Neural cell (in vitro differentiated cells): Measurements from ENCODE around the gene CLNK. TPM values are rescaled to one million over a fixed set of nuclear protein-coding genes. Genes with fewer than 3 reads are reported as not detected.

ENCODE experiments used
- H2AFZ ChIP-seq: fragments of 200-600, 300-800 bp; sonication (generic), shearing (Covaris generic); 2 replicates; pipeline ENCODE4 v1.6.0; 2014; ENCODE audit warnings: low read depth, mild to moderate bottlenecking, antibody characterized with exemption, low read length, moderate library complexity
- H3F3A ChIP-seq: fragments of 200-600 bp; shearing (Covaris generic); 2 replicates; pipeline ENCODE4 v1.6.1; 2016; ENCODE audit warnings: mild to moderate bottlenecking, moderate library complexity, mixed read lengths, antibody characterized with exemption, low read length; ENCODE audit not compliant: insufficient read depth, poor library complexity, severe bottlenecking
- H3K27ac ChIP-seq: fragments of 200-600, 300-800 bp; sonication (generic), shearing (Covaris generic); 2 replicates; pipeline ENCODE4 v1.5.1; 2014; ENCODE audit warnings: mild to moderate bottlenecking, low read length, moderate library complexity
- H3K27me3 ChIP-seq: fragments of 300-800, 200-600 bp; sonication (generic), shearing (Covaris generic); 2 replicates; pipeline ENCODE4 v1.6.0; 2014; ENCODE audit warnings: mild to moderate bottlenecking, low read depth, low read length, moderate library complexity; ENCODE audit not compliant: insufficient read depth
- H3K36me3 ChIP-seq: fragments of 300-800, 200-600 bp; sonication (generic), shearing (Covaris generic); 2 replicates; pipeline ENCODE4 v1.5.1; 2014; ENCODE audit warnings: mild to moderate bottlenecking, antibody characterized with exemption, low read length, moderate library complexity; ENCODE audit not compliant: insufficient read depth
- H3K4me2 ChIP-seq: fragments of 300-800, 200-600 bp; sonication (generic), shearing (Covaris generic); 2 replicates; pipeline ENCODE4 v1.6.0; 2014; ENCODE audit warnings: mild to moderate bottlenecking, low read length
- H3K4me3 ChIP-seq: fragments of 300-800, 200-600 bp; sonication (generic), shearing (Covaris generic); 2 replicates; pipeline ENCODE4 v1.5.1; 2014; ENCODE audit warnings: mild to moderate bottlenecking, low read length, moderate library complexity
- H3K79me2 ChIP-seq: fragments of 200-600 bp; shearing (Covaris generic); replicated peaks from 2 replicates; pipeline ENCODE4 v1.6.0; 2014; ENCODE audit warnings: mild to moderate bottlenecking, low read length, moderate library complexity; ENCODE audit not compliant: insufficient read depth
- H3K9ac ChIP-seq: fragments of 300-800, 200-600 bp; sonication (generic), shearing (Covaris generic); 2 replicates; pipeline ENCODE4 v1.6.1; 2016; ENCODE audit warnings: mild to moderate bottlenecking, low read length, mixed read lengths
- H3K9me2 ChIP-seq: fragments of 200-600 bp; shearing (Covaris generic); 2 replicates; pipeline ENCODE4 v1.6.1; 2016; ENCODE audit warnings: mild to moderate bottlenecking, low read length, mixed read lengths; ENCODE audit not compliant: insufficient read depth
- H3K9me3 ChIP-seq: fragments of 200-600, 300-800 bp; sonication (generic), shearing (Covaris generic); 2 replicates; pipeline ENCODE4 v1.6.1; 2016; ENCODE audit warnings: mild to moderate bottlenecking, mixed run types, low read length, moderate library complexity, mixed read lengths
- H4K20me1 ChIP-seq: fragments of 200-600 bp; shearing (Covaris generic); 2 replicates; pipeline ENCODE4 v1.6.1; 2016; ENCODE audit warnings: mild to moderate bottlenecking, mixed run types; ENCODE audit not compliant: insufficient read depth
- EP300 ChIP-seq: fragments of 450-650 bp; conservative IDR thresholded peaks from 2 replicates; pipeline ENCODE4 v1.6.1; 2014; ENCODE audit warnings: antibody characterized with exemption, mild to moderate bottlenecking, moderate library complexity; ENCODE audit not compliant: poor library complexity, severe bottlenecking
- EZH2 ChIP-seq: fragments of 200-600, 300-800 bp; shearing (Covaris generic), sonication (generic); IDR thresholded peaks from 2 replicates; pipeline ENCODE4 v1.6.1; 2014; ENCODE audit warnings: antibody characterized with exemption, low read length, borderline replicate concordance, mild to moderate bottlenecking; ENCODE audit not compliant: insufficient read depth, poor library complexity, severe bottlenecking
- MXI1 ChIP-seq: fragments of 450-650 bp; conservative IDR thresholded peaks from 2 replicates; pipeline ENCODE4 v1.6.1; 2014; ENCODE audit warnings: antibody characterized with exemption, mild to moderate bottlenecking; ENCODE audit not compliant: poor library complexity, severe bottlenecking
- POLR2AphosphoS5 ChIP-seq: IDR thresholded peaks from 2 replicates; pipeline ENCODE4 v1.6.1; 2012
- RAD21 ChIP-seq: fragments of 450-650 bp; conservative IDR thresholded peaks from 2 replicates; pipeline ENCODE4 v1.6.1; 2014; ENCODE audit warnings: antibody characterized with exemption, mild to moderate bottlenecking, moderate library complexity
- REST ChIP-seq: IDR thresholded peaks from 2 replicates; pipeline ENCODE4 v1.6.1; 2012; ENCODE audit warnings: borderline replicate concordance
- SMC3 ChIP-seq: fragments of 450-650 bp; conservative IDR thresholded peaks from 2 replicates; pipeline ENCODE4 v1.6.1; 2014; ENCODE audit warnings: antibody characterized with exemption, mild to moderate bottlenecking, moderate library complexity; ENCODE audit not compliant: poor library complexity
- TAF1 ChIP-seq: IDR thresholded peaks from 2 replicates; pipeline ENCODE4 v1.6.1; 2012; ENCODE audit warnings: low read depth
- polyA plus RNA-seq: library from polyadenylated mRNA; depleted of rRNA; stranded (reverse); fragments of >200 nt; gene quantifications from 2 replicates; pipeline ENCODE4 v1.2.3, GENCODE V29; 2014
- TF ChIP-seq, protein P1 (sequence below): fragments of 450-650 bp; IDR thresholded peaks from 2 replicates; pipeline ENCODE4 v1.5.1; 2014; ENCODE audit warnings: antibody characterized with exemption, mild to moderate bottlenecking, moderate library complexity; ENCODE audit not compliant: poor library complexity, severe bottlenecking

Gene CLNK
- polyA plus RNA-seq, 1 donor from 2014 or later: not detected

GRCh38 chr4:10496200-10496599 lies 188.4 kb downstream of the CLNK start:
- no peaks in the 10 kb centered on the region for H3F3A ChIP-seq
- no peaks in the 10 kb centered on the region for H3K27me3 ChIP-seq
- H2AFZ ChIP-seq: no peak overlapping the region
- no peak overlapping the region for H3K4me3 ChIP-seq
- H3K4me2 ChIP-seq: no peak overlapping the region
- H3K9me2 ChIP-seq: no peaks in the 10 kb centered on the region
- TF ChIP-seq POLR2AphosphoS5: no peak
- TF ChIP-seq SMC3: no peak
- TF ChIP-seq TAF1: no peak
- TF ChIP-seq, protein P1, sequence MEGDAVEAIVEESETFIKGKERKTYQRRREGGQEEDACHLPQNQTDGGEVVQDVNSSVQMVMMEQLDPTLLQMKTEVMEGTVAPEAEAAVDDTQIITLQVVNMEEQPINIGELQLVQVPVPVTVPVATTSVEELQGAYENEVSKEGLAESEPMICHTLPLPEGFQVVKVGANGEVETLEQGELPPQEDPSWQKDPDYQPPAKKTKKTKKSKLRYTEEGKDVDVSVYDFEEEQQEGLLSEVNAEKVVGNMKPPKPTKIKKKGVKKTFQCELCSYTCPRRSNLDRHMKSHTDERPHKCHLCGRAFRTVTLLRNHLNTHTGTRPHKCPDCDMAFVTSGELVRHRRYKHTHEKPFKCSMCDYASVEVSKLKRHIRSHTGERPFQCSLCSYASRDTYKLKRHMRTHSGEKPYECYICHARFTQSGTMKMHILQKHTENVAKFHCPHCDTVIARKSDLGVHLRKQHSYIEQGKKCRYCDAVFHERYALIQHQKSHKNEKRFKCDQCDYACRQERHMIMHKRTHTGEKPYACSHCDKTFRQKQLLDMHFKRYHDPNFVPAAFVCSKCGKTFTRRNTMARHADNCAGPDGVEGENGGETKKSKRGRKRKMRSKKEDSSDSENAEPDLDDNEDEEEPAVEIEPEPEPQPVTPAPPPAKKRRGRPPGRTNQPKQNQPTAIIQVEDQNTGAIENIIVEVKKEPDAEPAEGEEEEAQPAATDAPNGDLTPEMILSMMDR: no peak
- no peak for TF ChIP-seq RAD21
- no peak for TF ChIP-seq MXI1
- no peak for TF ChIP-seq EP300
- no peak for TF ChIP-seq REST
- no peak for TF ChIP-seq EZH2
- H4K20me1 ChIP-seq: no peaks in the 10 kb centered on the region
- no peak overlapping the region for H3K9ac ChIP-seq
- no peaks in the 10 kb centered on the region for H3K79me2 ChIP-seq
- H3K27ac ChIP-seq: no peak overlapping the region
- H3K9me3 ChIP-seq: no peaks in the 10 kb centered on the region
- H3K36me3 ChIP-seq: no peaks in the 10 kb centered on the region

GRCh38 chr4:10495651-10496050 lies 188.9 kb downstream of the CLNK start:
- no peak overlapping the region for H3K4me2 ChIP-seq
- H3K27me3 ChIP-seq: no peaks in the 10 kb centered on the region
- H3K4me3 ChIP-seq: no peak overlapping the region
- no peaks in the 10 kb centered on the region for H4K20me1 ChIP-seq
- H3K9me2 ChIP-seq: no peaks in the 10 kb centered on the region
- no peak overlapping the region for H2AFZ ChIP-seq
- H3K79me2 ChIP-seq: no peaks in the 10 kb centered on the region
- no peak overlapping the region for H3K27ac ChIP-seq
- TF ChIP-seq REST (no peak), MXI1 (no peak), TAF1 (no peak), POLR2AphosphoS5 (no peak), SMC3 (no peak), EZH2 (no peak), EP300 (no peak), RAD21 (no peak)
- TF ChIP-seq, protein P1: no peak
- H3K9me3 ChIP-seq: no peaks in the 10 kb centered on the region
- H3K36me3 ChIP-seq: no peaks in the 10 kb centered on the region
- H3F3A ChIP-seq: no peaks in the 10 kb centered on the region
- no peak overlapping the region for H3K9ac ChIP-seq
